NCI-H526 (cell line): Measurements from ENCODE around the gene PBOV1.

Experiments used
- DNase-seq, 2 experiments: peaks; one replicate each; lab custom pipeline; 2025; lab: John Stamatoyannopoulos, UW

PBOV1 gene

GRCh38 chr6:138204792-138205384 lies 13.4 kb downstream of the PBOV1 start:
- no peak for DNase-seq

- DNase-seq: no peak
Observed at GRCh38 chr6:138204303-138204702, 14.0 kb downstream of the PBOV1 start.

GRCh38 chr6:138203315-138203714 lies 15.0 kb downstream of the PBOV1 start:
- DNase-seq: no peak

GRCh38 chr6:138201836-138202235 lies 16.5 kb downstream of the PBOV1 start:
- peak; percentile 80 to 86 for DNase-seq

- DNase-seq: peak in 1 of 2 experiments; percentile 7
Observed at GRCh38 chr6:138198430-138199091, 19.7 kb downstream of the PBOV1 start.

GRCh38 chr6:138197570-138197969 lies 20.7 kb downstream of the PBOV1 start:
- no peak for DNase-seq

GRCh38 chr6:138196122-138196738 lies 22.1 kb downstream of the PBOV1 start:
- no peak for DNase-seq

GRCh38 chr6:138194287-138194686 lies 24.0 kb downstream of the PBOV1 start:
- no peak for DNase-seq

- DNase-seq: peak; percentile 56 to 60
Observed at GRCh38 chr6:138188278-138188941, 29.9 kb downstream of the PBOV1 start.

- no peak for DNase-seq
Observed at GRCh38 chr6:138187156-138187555, 31.1 kb downstream of the PBOV1 start.

GRCh38 chr6:138184230-138184629 lies 34.1 kb downstream of the PBOV1 start:
- DNase-seq: no peak

- no peak for DNase-seq
Observed at GRCh38 chr6:138183790-138184134, 34.5 kb downstream of the PBOV1 start.

- DNase-seq: peak; percentile 34 to 39
Observed at GRCh38 chr6:138182939-138183789, 35.1 kb downstream of the PBOV1 start.

- no peak for DNase-seq
Observed at GRCh38 chr6:138176652-138177232, 41.5 kb downstream of the PBOV1 start.

GRCh38 chr6:138175596-138175995 lies 42.7 kb downstream of the PBOV1 start:
- no peak for DNase-seq
